Keratinocyte (primary cell): ENCODE results near the gene LYL1.

Experiments used
- CTCF ChIP-seq, 3 experiments: IDR thresholded peaks in 1 of 3; conservative IDR thresholded peaks in 1 of 3; optimal IDR thresholded peaks in 1 of 3; 2 replicates in 2 of 3; 3 replicates in 1 of 3; pipeline versions ENCODE3 to v1.5.1; 2011; ENCODE audit warnings: low read length in 3 of 3, mild to moderate bottlenecking in 3 of 3, moderate library complexity in 2 of 3, control low read depth in 1 of 3, inconsistent platforms in 1 of 3; ENCODE audit not compliant: insufficient read depth in 2 of 3; ENCODE audit errors: extremely low read depth in 1 of 3
- EZH2 ChIP-seq: IDR thresholded peaks from one replicate; pipeline ENCODE4 v1.6.1; 2012; ENCODE audit warnings: inconsistent platforms, mild to moderate bottlenecking, low read length, moderate library complexity

- TF ChIP-seq CTCF (optimal IDR thresholded peaks at IDR 0.05 in 1 of 3, IDR thresholded peaks at IDR 0.05 in 1 of 3, conservative IDR thresholded peaks at IDR 0.05 in 1 of 3; ENCODE audit: extremely low read depth in 1 of 3, insufficient read depth in 2 of 3, low read length in 3 of 3) (no peak), EZH2 (no peak)
These were observed 47.0 kb upstream of the LYL1 start for GRCh38 chr19:13149628-13150186.
